GM23338 (cell line): Measurements from ENCODE around the gene EXOC3L4. TPM values are rescaled to one million over a fixed set of nuclear protein-coding genes. Genes with fewer than 3 reads are reported as not detected.

ENCODE experiments used
- ATAC-seq: fragments of 200-7000 bp; cut with Tn5 transposase; 3 replicates; pipeline ENCODE4 v1.9.1; 2020
- DNase-seq: peaks from one replicate; pipeline ENCODE4 v3.0.0-alpha.2; 2015; ENCODE audit warnings: low spot score
- H2AFZ ChIP-seq: fragments of 200-600 bp; sonication (generic); 2 replicates; pipeline ENCODE4 v1.8.0; 2016; ENCODE audit warnings: antibody characterized with exemption, mild to moderate bottlenecking, moderate library complexity
- H3F3A ChIP-seq: fragments of 200-600 bp; sonication (generic); replicated peaks from 2 replicates; pipeline ENCODE4 v1.8.0; 2017; ENCODE audit warnings: antibody characterized with exemption, mixed run types, low read depth
- H3K27ac ChIP-seq: fragments of 200-600 bp; sonication (generic); 2 replicates; pipeline ENCODE4 v1.6.1; 2016; ENCODE audit warnings: low read depth
- H3K27me3 ChIP-seq: fragments of 200-600 bp; sonication (generic); 2 replicates; pipeline ENCODE4 v1.8.0; 2016; ENCODE audit warnings: mild to moderate bottlenecking, mixed run types, moderate library complexity; ENCODE audit not compliant: insufficient read depth
- H3K36me3 ChIP-seq: fragments of 200-600 bp; sonication (generic); 2 replicates; pipeline ENCODE4 v1.8.0; 2016; ENCODE audit warnings: mild to moderate bottlenecking; ENCODE audit not compliant: insufficient read depth
- H3K4me1 ChIP-seq: fragments of 200-600 bp; sonication (generic); 2 replicates; pipeline ENCODE4 v1.8.0; 2016; ENCODE audit warnings: mild to moderate bottlenecking, moderate library complexity; ENCODE audit not compliant: insufficient read depth
- H3K4me2 ChIP-seq: fragments of 200-600 bp; sonication (generic); 2 replicates; pipeline ENCODE4 v1.7.1; 2017; ENCODE audit warnings: mixed run types
- H3K4me3 ChIP-seq: fragments of 200-600 bp; sonication (generic); 2 replicates; pipeline ENCODE4 v1.6.1; 2016; ENCODE audit warnings: mixed run types
- H3K79me2 ChIP-seq: fragments of 200-600 bp; sonication (generic); replicated peaks from 2 replicates; pipeline ENCODE4 v1.8.0; 2017; ENCODE audit warnings: mild to moderate bottlenecking; ENCODE audit not compliant: insufficient read depth
- H3K9me2 ChIP-seq: fragments of 200-600 bp; sonication (generic); 2 replicates; pipeline ENCODE4 v1.8.0; 2017; ENCODE audit not compliant: insufficient read depth
- H4K20me1 ChIP-seq: fragments of 200-600 bp; sonication (generic); replicated peaks from 2 replicates; pipeline ENCODE4 v1.8.0; 2017; ENCODE audit warnings: mild to moderate bottlenecking; ENCODE audit not compliant: insufficient read depth
- H3K27ac Mint-ChIP-seq: 2 replicates; pipeline ENCODE4 v1.8.0; 2020; ENCODE audit warnings: inconsistent platforms, mild to moderate bottlenecking, moderate library complexity, mixed read lengths
- H3K27me3 Mint-ChIP-seq: 3 replicates; pipeline ENCODE4 v1.8.0; 2022; ENCODE audit warnings: low read depth, mild to moderate bottlenecking, moderate library complexity, mixed read lengths, inconsistent platforms; ENCODE audit not compliant: insufficient read depth, poor library complexity
- H3K36me3 Mint-ChIP-seq: 3 replicates; pipeline ENCODE4 v1.8.0; 2021; ENCODE audit warnings: low read depth, mild to moderate bottlenecking, inconsistent platforms, moderate library complexity, mixed read lengths
- H3K4me1 Mint-ChIP-seq: 3 replicates; pipeline ENCODE4 v1.8.0; 2020; ENCODE audit warnings: mild to moderate bottlenecking, inconsistent platforms, mixed read lengths
- H3K4me3 Mint-ChIP-seq: 3 replicates; pipeline ENCODE4 v1.8.0; 2021; ENCODE audit warnings: moderate library complexity, mild to moderate bottlenecking, inconsistent platforms, mixed read lengths
- H3K9me3 Mint-ChIP-seq: 3 replicates; pipeline ENCODE4 v1.8.0; 2020; ENCODE audit warnings: moderate library complexity, mild to moderate bottlenecking, inconsistent platforms, mixed read lengths
- CREB1 ChIP-seq: fragments of 250-450 bp; sonication (Bioruptor Pico); IDR thresholded peaks from 2 replicates; pipeline ENCODE4 v1.5.0; 2020; ENCODE audit warnings: low read depth, mild to moderate bottlenecking, moderate library complexity
- ETS1 ChIP-seq: IDR thresholded peaks from 2 replicates; pipeline ENCODE4 v1.6.1; 2016; ENCODE audit warnings: antibody characterized with exemption
- EZH2 ChIP-seq: fragments of 200-600 bp; sonication (generic); IDR thresholded peaks from one replicate; pipeline ENCODE4 v1.8.0; 2017; ENCODE audit warnings: antibody characterized with exemption, mild to moderate bottlenecking, low read depth; ENCODE audit not compliant: unreplicated experiment
- EZH2phosphoT487 ChIP-seq: fragments of 200-600 bp; sonication (generic); IDR thresholded peaks from one replicate; pipeline ENCODE4 v1.8.1; 2018; ENCODE audit warnings: antibody characterized with exemption; ENCODE audit not compliant: unreplicated experiment
- JUNB ChIP-seq: IDR thresholded peaks from one replicate; pipeline ENCODE4 v1.6.1; 2016; ENCODE audit warnings: antibody characterized with exemption; ENCODE audit not compliant: unreplicated experiment
- NANOG ChIP-seq: IDR thresholded peaks from 2 replicates; pipeline ENCODE4 v1.6.1; 2016; ENCODE audit warnings: antibody characterized with exemption, borderline replicate concordance
- POLR2AphosphoS5 ChIP-seq: IDR thresholded peaks from 2 replicates; pipeline ENCODE4 v1.6.1; 2016; ENCODE audit warnings: antibody characterized with exemption, low read depth
- REST ChIP-seq: IDR thresholded peaks from one replicate; pipeline ENCODE4 v1.6.1; 2018; ENCODE audit warnings: antibody characterized with exemption; ENCODE audit not compliant: unreplicated experiment
- STAT1 ChIP-seq: IDR thresholded peaks from one replicate; pipeline ENCODE4 v1.6.1; 2016; ENCODE audit warnings: antibody characterized with exemption; ENCODE audit not compliant: unreplicated experiment
- ZNF114 ChIP-seq: fragments of 250-450 bp; sonication (Bioruptor Pico); IDR thresholded peaks from 2 replicates; pipeline ENCODE4 v1.5.0; 2020; ENCODE audit warnings: mild to moderate bottlenecking, moderate library complexity
- ZNF462 ChIP-seq: fragments of 250-450 bp; sonication (Bioruptor Pico); IDR thresholded peaks from 2 replicates; pipeline ENCODE4 v1.5.0; 2020; ENCODE audit warnings: mild to moderate bottlenecking, moderate library complexity
- polyA plus RNA-seq: library from polyadenylated mRNA; unstranded; fragments of >200 nt; fragmentation: Nextera tagmentation; extraction: Ambion mirVana; gene quantifications from 2 replicates; pipeline ENCODE4 v1.2.1, GENCODE V29; 2016
- total RNA-seq: library from RNA; depleted of rRNA; stranded (reverse); fragments of >200 nt; shearing (Covaris generic); gene quantifications from 2 replicates; pipeline ENCODE4 v1.2.3, GENCODE V29; 2014

The EXOC3L4 gene
- total and polyA plus RNA-seq, 2 experiments from 2014 or later: not detected

- TF ChIP-seq ETS1: no peak
- TF ChIP-seq CREB1: no peak
- no peak for TF ChIP-seq ZNF114 (CRISPR knock-in tag)
- no peak for TF ChIP-seq JUNB
- no peak for TF ChIP-seq NANOG
- TF ChIP-seq STAT1: no peak
Measured at GRCh38 chr14:103052407-103052806, 42.1 kb upstream of the EXOC3L4 start (continued).

- Mint-ChIP-seq H3K27me3 (peaks cover 8% of the 10 kb centered on the region), H3K9me3 (no peaks in the 10 kb centered on the region), H3K4me1 (peaks cover 25% of the 10 kb centered on the region), H3K36me3 (peaks cover 4% of the 10 kb centered on the region; the same call in 1 of the 3 replicates), H3K27ac (no peak overlapping the region; the same call in 1 of the 2 replicates), H3K4me3 (peak overlapping the region; percentile 90)
- Histone ChIP-seq H3K4me3 (peak overlapping the region; percentile 70), H3F3A (0 out of 2 replicates have a peak, but pooled peaks cover 7% of the 10 kb centered on the region), H3K36me3 (no peaks in the 10 kb centered on the region), H3K9me2 (no peaks in the 10 kb centered on the region), H3K79me2 (peaks cover 57% of the 10 kb centered on the region), H3K27ac (peak overlapping the region; percentile 47; the same call in 1 of the 2 replicates), H3K4me1 (peaks cover 14% of the 10 kb centered on the region), H2AFZ (no peak overlapping the region), H3K27me3 (no peaks in the 10 kb centered on the region), H3K4me2 (peak overlapping the region; percentile 91), H4K20me1 (peaks cover 43% of the 10 kb centered on the region)
- DNase-seq (no peak), ATAC-seq (no peak)
- no peak for TF ChIP-seq ZNF462 (CRISPR knock-in tag)
- no peak for TF ChIP-seq EZH2
- no peak for TF ChIP-seq POLR2AphosphoS5
- no peak for TF ChIP-seq JUNB
- TF ChIP-seq NANOG: no peak
- no peak for TF ChIP-seq ETS1
- no peak for TF ChIP-seq EZH2phosphoT487
- TF ChIP-seq REST: no peak
Measured at GRCh38 chr14:103055695-103056094, 38.8 kb upstream of the EXOC3L4 start.
